GM19395 (cell line): ENCODE data around the gene OAS2.
"Not testable (repeated sequence)": the region's sequence is repeated elsewhere in the genome, so short reads cannot be mapped to it uniquely, and the experiment has no call there.

Experiments used
- ATAC-seq: cut with Tn5 transposase; IDR thresholded peaks from one replicate; pipeline ENCODE4 v1.9.1; 2021; ENCODE audit warnings: mild to moderate bottlenecking, moderate library complexity; ENCODE audit not compliant: unreplicated experiment

OAS2 gene

GRCh38 chr12:112979041-112979680 lies 842 bp downstream of the OAS2 start:
- no peak for ATAC-seq

DNA sequence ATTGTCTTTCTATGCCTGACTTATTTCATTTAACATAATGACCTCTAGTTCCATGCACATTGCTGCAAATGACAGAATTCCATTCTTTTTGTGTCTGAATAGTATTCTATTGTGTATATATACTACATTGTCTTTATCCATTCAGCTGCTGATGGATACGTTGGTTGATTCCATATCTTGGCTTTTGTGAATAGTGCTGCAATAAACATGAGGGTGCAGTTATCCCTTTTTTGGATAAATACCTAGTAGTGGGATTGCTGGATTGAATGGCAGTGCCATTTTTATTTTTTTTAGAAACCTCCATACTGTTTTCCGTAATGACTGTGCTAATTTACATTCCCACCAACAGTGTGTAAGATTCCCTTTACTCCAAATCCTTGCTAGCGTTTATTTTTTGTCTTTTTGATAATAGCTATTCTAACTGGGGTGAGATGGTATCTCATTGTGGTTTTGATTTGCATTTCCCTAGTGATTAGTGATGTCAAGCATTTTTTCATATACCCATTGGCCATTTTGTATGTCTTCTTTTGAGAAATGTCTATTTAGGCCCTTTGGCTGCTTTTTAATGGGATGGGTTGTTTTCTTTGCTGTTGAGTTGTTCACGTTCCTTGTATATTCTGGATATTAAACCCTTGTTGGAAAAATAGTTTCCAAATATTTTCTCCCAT lies 2.3 kb downstream of the OAS2 start:
- ATAC-seq = no peak

- ATAC-seq = no peak
Measured at GRCh38 chr12:112985642-112986290, 7.4 kb downstream of the OAS2 start.

DNA sequence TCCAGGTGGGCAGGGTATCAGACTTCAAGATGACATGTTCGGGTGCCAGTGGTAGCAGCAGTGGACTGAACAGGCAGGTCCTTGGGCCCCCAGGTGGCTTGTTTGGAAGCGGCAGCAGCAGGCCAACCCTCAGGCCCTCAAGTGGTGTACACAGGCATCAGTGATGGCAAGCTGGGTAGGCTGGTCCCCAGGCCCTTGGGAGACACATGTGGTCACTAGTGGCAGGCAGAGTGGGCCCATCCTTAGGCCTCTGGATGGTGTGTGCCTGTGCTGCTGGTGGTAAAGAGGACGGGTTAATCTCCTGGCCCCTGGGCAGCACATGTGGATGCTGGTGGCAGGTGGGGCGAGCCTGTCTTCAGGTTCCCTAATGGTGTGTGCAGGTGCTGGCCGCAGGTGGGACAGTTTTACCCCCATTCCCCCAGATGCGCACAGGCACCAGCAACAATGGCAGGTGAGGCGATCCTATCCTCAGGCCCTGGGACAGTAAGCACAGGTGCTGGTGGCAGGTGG lies 8.0 kb downstream of the OAS2 start:
- no peak for ATAC-seq

GRCh38 chr12:112987561-112987960 lies 9.2 kb downstream of the OAS2 start:
- no peak for ATAC-seq

- ATAC-seq = no peak
Measured at GRCh38 chr12:112988224-112988623, 9.9 kb downstream of the OAS2 start.

- ATAC-seq = not testable (repeated sequence)
Measured at GRCh38 chr12:112988823-112989385, 10.6 kb downstream of the OAS2 start.

DNA sequence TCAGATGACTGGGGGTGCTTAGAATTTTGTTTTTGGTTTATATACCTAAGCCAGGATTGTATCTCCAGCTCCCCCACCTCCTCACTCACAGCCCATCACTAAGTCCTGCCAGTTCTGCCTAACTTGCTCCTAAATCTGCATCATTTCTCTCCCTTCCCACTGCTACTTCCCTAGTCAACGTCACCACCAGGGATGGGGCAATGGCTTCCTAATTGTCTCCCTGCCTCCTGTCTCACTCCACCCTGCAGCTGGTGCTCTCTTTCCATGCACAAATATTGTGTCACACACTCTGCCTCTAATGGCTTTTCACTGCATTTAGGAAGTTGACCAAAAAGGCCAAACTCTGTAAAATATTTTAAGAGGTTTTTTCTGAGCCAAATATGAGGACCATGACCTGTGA lies 11.5 kb downstream of the OAS2 start:
- ATAC-seq = no peak

- no peak for ATAC-seq
Measured at GRCh38 chr12:112992541-112993398, 14.5 kb downstream of the OAS2 start.

DNA sequence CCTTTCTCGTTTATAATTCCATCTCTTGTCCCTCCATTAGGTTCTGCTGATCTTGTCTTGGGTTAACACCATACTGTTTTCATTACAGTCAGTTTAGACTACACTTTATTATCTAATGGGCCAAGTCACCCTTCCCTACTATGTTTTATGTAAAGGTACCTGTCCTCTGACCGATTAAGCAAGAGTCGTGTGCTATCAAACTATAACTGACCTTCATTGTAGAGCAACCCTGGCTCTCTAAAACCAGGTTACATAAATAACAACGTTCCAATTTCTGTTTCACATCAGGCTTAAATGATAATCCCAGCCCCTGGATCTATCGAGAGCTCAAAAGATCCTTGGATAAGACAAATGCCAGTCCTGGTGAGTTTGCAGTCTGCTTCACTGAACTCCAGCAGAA lies 16.7 kb downstream of the OAS2 start:
- no peak for ATAC-seq

- no peak for ATAC-seq
Measured at GRCh38 chr12:112996501-112996900, 18.2 kb downstream of the OAS2 start.

- ATAC-seq = no peak
Measured at GRCh38 chr12:112997506-112997905, 19.2 kb downstream of the OAS2 start.

DNA sequence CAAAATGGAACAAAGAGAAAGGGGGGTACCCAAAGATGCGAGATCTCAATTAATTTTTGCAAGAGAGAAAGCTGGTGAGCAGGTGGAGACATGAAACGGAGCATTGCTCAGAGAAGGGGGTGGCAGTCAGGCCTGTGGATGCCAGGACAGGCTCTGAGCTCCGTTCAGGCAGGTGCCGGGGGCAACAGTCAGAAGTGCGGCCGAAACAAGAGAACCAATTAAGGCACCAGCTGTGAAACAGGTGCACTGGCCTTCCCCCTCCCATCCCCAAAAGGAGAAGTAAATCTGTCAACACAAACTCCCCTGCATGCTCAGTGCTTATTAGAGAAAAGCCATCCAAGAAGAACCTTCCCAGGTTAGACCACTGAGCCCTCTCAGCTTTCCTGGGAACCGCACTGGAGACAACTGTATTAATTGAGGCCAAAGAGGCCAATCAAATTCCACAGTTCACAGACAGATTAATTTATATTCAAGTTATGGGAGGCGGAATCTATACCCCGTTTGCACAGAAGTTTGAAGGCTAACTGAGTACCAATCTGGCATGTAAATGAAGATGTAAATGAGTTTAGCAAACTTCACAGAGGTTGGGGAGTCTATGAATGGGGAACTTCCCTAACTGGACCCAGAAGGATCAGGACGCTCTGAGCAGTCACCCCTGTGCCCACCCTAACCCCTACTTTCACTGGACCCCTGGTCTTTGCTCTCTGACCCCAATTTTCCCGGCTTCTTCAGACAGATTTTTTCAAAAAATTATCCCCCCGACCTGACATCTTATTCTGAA lies 20.9 kb downstream of the OAS2 start:
- ATAC-seq = peak; percentile 91

DNA sequence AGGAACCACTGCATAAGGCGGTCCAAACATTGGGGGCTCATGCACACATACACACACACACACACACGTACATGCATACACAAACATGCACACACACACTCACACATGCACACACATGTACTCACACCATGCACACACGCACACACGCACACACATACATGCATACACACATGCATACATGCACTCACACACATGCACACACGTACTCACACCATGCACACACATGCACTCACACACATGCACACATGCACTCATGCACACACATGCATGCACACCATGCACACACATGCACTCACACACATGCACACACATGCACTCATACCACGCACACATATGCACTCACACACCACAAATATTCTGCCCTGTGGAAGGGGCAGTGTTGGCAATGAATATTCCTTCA lies 22.1 kb downstream of the OAS2 start:
- no peak for ATAC-seq

- no peak for ATAC-seq
Measured at GRCh38 chr12:113002155-113002554, 23.8 kb downstream of the OAS2 start.

DNA sequence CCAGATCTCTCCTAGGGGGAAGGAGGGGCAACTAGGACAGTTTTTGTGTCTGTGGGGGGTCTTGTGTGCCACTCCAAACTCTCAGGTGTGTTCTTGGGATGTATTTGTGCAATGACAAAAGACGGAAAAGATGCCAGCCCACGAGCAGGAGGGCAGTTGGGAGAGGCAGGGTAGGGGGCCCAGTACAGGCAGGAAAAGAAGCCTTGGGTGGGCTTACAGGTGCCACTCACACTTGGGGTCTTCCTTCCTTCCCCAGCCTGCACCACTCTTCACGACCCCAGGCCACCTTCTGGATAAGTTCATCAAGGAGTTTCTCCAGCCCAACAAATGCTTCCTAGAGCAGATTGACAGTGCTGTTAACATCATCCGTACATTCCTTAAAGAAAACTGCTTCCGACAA lies 24.4 kb downstream of the OAS2 start:
- no peak for ATAC-seq

DNA sequence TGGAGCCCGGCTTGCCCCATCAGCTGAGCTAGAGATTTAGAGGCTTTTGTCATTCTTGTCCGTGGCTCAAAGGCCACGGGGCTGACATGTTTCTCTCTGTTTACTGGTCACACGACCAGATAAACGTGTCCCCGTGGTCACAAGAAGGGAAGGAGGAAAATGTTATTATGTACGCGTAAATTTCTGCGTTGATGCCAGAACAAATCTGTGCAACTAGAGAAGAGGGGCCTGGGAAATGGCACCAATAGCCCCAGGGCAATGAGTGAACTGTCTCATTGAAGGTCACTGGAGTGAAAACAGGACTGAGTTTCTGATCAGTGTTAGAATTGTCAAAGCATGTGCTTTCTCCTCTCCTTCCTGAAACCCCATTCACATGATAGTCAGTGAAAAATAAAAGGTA lies 25.3 kb downstream of the OAS2 start:
- ATAC-seq = no peak

DNA sequence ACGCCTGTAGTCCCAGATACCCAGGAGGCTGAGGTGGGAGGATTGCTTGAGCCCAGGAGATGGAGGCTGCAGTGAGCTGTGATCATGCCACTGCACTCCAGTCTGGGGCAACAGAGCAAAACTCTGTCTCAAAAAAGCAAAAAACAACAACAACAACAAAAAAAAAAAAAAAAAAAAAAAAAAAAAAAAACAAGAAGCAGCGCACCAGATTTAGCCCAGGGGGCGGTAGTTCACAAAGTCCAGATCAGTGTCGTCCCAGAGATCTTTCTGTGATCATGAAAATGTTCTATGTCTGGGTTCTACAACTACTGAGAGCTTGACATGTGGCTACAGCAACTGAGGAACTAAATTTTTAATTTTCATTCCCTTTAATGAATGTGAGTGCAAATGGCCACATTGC lies 27.4 kb downstream of the OAS2 start:
- ATAC-seq = no peak

- ATAC-seq = no peak
Measured at GRCh38 chr12:113006206-113006605, 27.9 kb downstream of the OAS2 start.

- no peak for ATAC-seq
Measured at GRCh38 chr12:113006641-113007040, 28.3 kb downstream of the OAS2 start.
